Measurements from ENCODE around the gene JARID2. TPM values are rescaled to one million over a fixed set of nuclear protein-coding genes. Genes with fewer than 3 reads are reported as not detected.

JARID2 gene
- total RNA-seq, 2 experiments from 2014 or later: 33.0 to 33.2 TPM

DNA sequence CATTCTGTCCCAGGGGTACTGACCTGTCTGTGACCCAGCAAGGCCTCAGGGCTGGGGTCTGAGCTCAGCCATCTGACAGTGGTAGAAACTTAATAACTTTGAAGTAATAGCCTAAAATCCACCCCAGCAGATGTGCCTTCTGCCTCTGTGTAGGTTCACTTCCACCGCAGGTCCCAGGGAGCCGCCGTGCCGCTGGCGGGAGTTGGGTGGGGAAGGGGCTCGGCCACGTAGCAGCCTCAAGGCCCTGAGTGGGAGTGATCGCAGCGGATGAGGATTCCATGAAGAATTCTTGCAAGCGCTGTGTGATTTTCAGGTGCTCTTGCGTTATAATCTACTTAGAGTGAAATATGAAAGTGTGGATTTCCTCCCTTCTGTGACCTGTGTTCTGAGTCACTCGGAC, 253.3 kb downstream of the JARID2 start:
- H3K4me3 Mint-ChIP-seq: no peak overlapping the region
- ChIA-PET CTCF (no interaction called here), POLR2A (no interaction called here)
- peaks cover 27% of the 10 kb centered on the region for H3K36me3 Mint-ChIP-seq (ENCODE audit: low read depth)
- H3K4me1 Mint-ChIP-seq (ENCODE audit: low read depth): no peaks in the 10 kb centered on the region
- H3K27ac Mint-ChIP-seq: no peak overlapping the region
- no peaks in the 10 kb centered on the region for H3K9me3 Mint-ChIP-seq (ENCODE audit: insufficient read depth)
- no peaks in the 10 kb centered on the region for H3K27me3 Mint-ChIP-seq (ENCODE audit: low read depth)
- ATAC-seq: no peak
- DNase-seq: no peak

- H3K4me1 Mint-ChIP-seq (ENCODE audit: low read depth): no peaks in the 10 kb centered on the region
- H3K27ac Mint-ChIP-seq: no peak overlapping the region
- ChIA-PET POLR2A (no interaction called here), CTCF (no interaction called here)
- no peak overlapping the region for H3K4me3 Mint-ChIP-seq
- DNase-seq (no peak), ATAC-seq (no peak)
- H3K27me3 Mint-ChIP-seq (ENCODE audit: low read depth): no peaks in the 10 kb centered on the region
- peaks cover 29% of the 10 kb centered on the region for H3K36me3 Mint-ChIP-seq (ENCODE audit: low read depth)
- H3K9me3 Mint-ChIP-seq (ENCODE audit: insufficient read depth): no peaks in the 10 kb centered on the region
These were observed 253.7 kb downstream of the JARID2 start for GRCh38 chr6:15499591-15499990.

DNA sequence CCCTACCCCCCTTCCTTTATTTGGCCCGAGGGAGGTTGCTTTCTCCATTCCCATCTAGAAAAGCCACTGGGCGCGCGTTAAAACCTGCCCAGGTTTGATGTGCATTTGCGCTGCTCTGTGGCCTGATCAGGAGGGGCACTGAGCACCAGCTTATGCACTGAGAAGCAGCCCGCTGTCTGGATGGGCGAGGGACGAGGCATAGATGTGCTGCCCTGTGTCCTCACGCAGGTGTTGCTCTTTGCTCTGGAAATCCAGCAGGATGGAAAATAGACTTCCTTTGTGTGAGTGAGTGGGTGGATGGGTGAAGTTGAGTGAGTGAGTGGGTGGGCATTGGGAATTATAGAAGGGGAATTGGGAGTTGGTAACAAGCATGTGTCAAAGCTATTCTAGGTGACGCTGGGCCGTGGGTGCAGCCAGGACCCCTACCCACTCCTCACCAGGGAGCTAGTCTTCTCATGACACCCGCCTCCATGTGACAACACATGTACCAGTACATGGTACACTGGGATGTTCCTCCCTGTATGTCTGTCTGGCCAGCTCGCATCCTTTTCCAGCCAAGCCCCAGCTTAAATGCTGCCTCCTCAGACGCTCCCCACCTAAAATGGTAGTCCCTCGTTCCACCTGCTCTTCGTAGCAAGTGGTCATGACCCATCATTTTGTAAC, 254.3 kb downstream of the JARID2 start:
- Mint-ChIP-seq H3K27ac (no peak overlapping the region), H3K4me3 (no peak overlapping the region), H3K4me1 (ENCODE audit: low read depth) (no peaks in the 10 kb centered on the region), H3K27me3 (ENCODE audit: low read depth) (no peaks in the 10 kb centered on the region), H3K9me3 (ENCODE audit: insufficient read depth) (no peaks in the 10 kb centered on the region), H3K36me3 (ENCODE audit: low read depth) (peaks cover 33% of the 10 kb centered on the region)
- ChIA-PET CTCF (no interaction called here), POLR2A (no interaction called here)
- no peak for DNase-seq
- no peak for ATAC-seq

DNA sequence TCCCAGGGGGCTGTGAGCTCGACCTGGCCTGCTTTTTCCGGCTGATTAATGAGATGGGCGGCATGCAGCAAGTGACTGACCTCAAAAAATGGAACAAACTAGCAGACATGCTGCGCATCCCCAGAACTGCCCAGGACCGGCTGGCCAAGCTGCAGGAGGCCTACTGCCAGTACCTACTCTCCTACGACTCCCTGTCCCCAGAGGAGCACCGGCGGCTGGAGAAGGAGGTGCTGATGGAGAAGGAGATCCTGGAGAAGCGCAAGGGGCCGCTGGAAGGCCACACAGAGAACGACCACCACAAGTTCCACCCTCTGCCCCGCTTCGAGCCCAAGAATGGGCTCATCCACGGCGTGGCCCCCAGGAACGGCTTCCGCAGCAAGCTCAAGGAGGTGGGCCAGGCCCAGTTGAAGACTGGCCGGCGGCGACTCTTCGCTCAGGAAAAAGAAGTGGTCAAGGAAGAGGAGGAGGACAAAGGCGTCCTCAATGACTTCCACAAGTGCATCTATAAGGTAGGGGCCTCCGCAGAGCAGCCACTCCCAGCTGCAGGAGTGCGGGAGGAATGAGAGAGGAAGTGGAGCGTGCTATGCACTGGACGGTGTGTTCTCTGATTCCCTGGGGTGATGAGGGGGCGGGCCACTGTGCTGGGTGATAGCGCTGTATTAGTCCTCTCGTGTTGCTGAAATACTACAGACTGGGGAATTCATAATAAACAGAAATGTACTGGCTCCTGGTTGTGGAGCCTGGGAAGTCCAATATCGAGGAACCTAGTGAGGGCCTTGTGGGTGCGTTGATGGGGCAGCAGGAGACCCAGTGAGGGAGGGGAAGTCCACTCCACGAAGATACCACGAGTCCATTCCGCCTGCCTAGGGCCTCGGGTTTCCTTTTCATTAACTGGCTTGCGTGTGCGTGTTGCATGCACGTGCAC, 255.3 kb downstream of the JARID2 start:
- no peaks in the 10 kb centered on the region for H3K27me3 Mint-ChIP-seq (ENCODE audit: low read depth)
- ChIA-PET POLR2A (interaction anchor here (0.6 kb wide), 1 partner anchor 66 kb away, joined by 4 read pairs; no protein-coding TSS in a partner anchor), CTCF (no interaction called here)
- no peak overlapping the region for H3K4me3 Mint-ChIP-seq
- no peak overlapping the region for H3K27ac Mint-ChIP-seq
- DNase-seq (no peak), ATAC-seq (no peak)
- H3K9me3 Mint-ChIP-seq (ENCODE audit: insufficient read depth): no peaks in the 10 kb centered on the region
- H3K4me1 Mint-ChIP-seq (ENCODE audit: low read depth): no peaks in the 10 kb centered on the region
- peaks cover 30% of the 10 kb centered on the region for H3K36me3 Mint-ChIP-seq (ENCODE audit: low read depth)

- ATAC-seq: no peak
- Mint-ChIP-seq H3K4me3 (no peak overlapping the region), H3K9me3 (ENCODE audit: insufficient read depth) (no peaks in the 10 kb centered on the region), H3K4me1 (ENCODE audit: low read depth) (no peaks in the 10 kb centered on the region), H3K27me3 (ENCODE audit: low read depth) (no peaks in the 10 kb centered on the region), H3K36me3 (ENCODE audit: low read depth) (peaks cover 34% of the 10 kb centered on the region), H3K27ac (peak overlapping the region; percentile 20)
- POLR2A ChIA-PET: interaction anchor here (0.6 kb wide), 1 partner anchor 67 kb away, joined by 4 read pairs; no protein-coding TSS in a partner anchor
- no peak for DNase-seq
- CTCF ChIA-PET: no interaction called here
These were observed 256.1 kb downstream of the JARID2 start for GRCh38 chr6:15501826-15502445.

GRCh38 chr6:15502446-15503345, 256.8 kb downstream of the JARID2 start:
- Mint-ChIP-seq H3K27ac (no peak overlapping the region), H3K36me3 (ENCODE audit: low read depth) (peaks cover 36% of the 10 kb centered on the region), H3K4me1 (ENCODE audit: low read depth) (no peaks in the 10 kb centered on the region), H3K27me3 (ENCODE audit: low read depth) (no peaks in the 10 kb centered on the region), H3K4me3 (no peak overlapping the region), H3K9me3 (ENCODE audit: insufficient read depth) (no peaks in the 10 kb centered on the region)
- ChIA-PET POLR2A (no interaction called here), CTCF (no interaction called here)
- no peak for ATAC-seq
- no peak for DNase-seq

DNA sequence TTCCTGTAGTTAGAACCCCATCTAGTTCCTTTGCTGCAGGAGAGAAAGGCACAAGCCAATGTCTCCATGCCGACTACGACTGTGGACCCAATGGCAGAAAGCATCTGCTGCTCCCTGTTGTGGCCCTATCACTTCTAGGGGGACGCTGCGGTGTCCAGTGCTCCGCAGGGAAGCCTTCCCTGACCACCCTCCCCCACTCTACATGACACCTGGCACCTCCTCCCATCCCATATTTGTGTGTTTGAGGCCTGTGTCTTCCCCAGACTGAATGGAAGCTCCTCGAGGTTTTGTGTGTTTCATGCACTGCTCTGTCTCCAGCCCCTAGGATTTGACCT, 257.4 kb downstream of the JARID2 start:
- CTCF ChIA-PET: no interaction called here
- H3K9me3 Mint-ChIP-seq (ENCODE audit: insufficient read depth): no peaks in the 10 kb centered on the region
- no peak for DNase-seq
- no peak overlapping the region for H3K4me3 Mint-ChIP-seq
- no peak for ATAC-seq
- peaks cover 38% of the 10 kb centered on the region for H3K36me3 Mint-ChIP-seq (ENCODE audit: low read depth)
- no peaks in the 10 kb centered on the region for H3K4me1 Mint-ChIP-seq (ENCODE audit: low read depth)
- H3K27me3 Mint-ChIP-seq (ENCODE audit: low read depth): no peaks in the 10 kb centered on the region
- H3K27ac Mint-ChIP-seq: peak overlapping the region; percentile 39
- POLR2A ChIA-PET: no interaction called here

- Mint-ChIP-seq H3K4me3 (no peak overlapping the region), H3K9me3 (ENCODE audit: insufficient read depth) (no peaks in the 10 kb centered on the region), H3K27me3 (ENCODE audit: low read depth) (no peaks in the 10 kb centered on the region), H3K27ac (no peak overlapping the region), H3K36me3 (ENCODE audit: low read depth) (peaks cover 43% of the 10 kb centered on the region), H3K4me1 (ENCODE audit: low read depth) (no peaks in the 10 kb centered on the region)
- ChIA-PET CTCF (no interaction called here), POLR2A (no interaction called here)
- DNase-seq (no peak), ATAC-seq (no peak)
These were observed 258.2 kb downstream of the JARID2 start for GRCh38 chr6:15504040-15504495.

DNA sequence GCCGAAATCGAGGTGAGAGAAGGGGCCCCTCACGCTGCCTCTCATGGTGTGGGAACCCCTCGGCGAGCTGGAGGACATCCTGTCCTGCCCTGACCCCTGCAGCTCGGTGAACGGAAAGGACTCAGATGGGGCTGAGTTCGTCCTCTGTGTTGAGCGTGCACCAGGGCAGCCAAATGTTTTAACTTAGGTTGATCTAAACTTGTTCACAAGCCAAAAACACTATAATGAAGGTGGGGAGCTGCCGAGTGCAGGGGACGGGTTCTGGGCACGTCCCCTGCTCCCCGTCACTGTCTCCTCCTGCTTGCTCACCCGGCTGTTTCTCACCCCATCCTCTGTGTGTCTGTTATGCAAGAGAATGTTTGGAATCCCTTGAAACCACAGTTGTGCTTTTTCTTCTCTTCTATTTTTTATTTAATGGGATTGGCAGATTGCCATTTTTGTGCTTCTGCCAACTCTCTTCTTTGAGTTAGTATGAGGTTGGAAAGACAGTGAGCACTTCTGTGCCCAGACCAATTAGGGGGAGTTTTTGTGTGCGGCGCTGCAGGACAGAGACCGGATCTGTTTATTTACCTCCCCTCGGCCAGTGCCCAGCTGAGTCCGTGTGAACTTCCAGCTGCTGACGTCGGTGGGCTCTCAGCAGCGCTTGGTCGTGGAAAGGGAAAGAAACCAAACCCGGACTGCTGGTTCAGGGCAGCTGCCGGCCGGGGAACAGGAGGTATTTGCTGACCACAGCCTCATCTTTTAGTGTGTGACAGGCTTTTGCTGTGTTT, 258.9 kb downstream of the JARID2 start:
- no peak overlapping the region for H3K4me3 Mint-ChIP-seq
- POLR2A ChIA-PET: no interaction called here
- H3K36me3 Mint-ChIP-seq (ENCODE audit: low read depth): peaks cover 42% of the 10 kb centered on the region
- no peaks in the 10 kb centered on the region for H3K9me3 Mint-ChIP-seq (ENCODE audit: insufficient read depth)
- CTCF ChIA-PET: no interaction called here
- ATAC-seq: no peak
- H3K27ac Mint-ChIP-seq: peak overlapping the region; percentile 13
- H3K27me3 Mint-ChIP-seq (ENCODE audit: low read depth): no peaks in the 10 kb centered on the region
- H3K4me1 Mint-ChIP-seq (ENCODE audit: low read depth): no peaks in the 10 kb centered on the region
- DNase-seq: no peak

DNA sequence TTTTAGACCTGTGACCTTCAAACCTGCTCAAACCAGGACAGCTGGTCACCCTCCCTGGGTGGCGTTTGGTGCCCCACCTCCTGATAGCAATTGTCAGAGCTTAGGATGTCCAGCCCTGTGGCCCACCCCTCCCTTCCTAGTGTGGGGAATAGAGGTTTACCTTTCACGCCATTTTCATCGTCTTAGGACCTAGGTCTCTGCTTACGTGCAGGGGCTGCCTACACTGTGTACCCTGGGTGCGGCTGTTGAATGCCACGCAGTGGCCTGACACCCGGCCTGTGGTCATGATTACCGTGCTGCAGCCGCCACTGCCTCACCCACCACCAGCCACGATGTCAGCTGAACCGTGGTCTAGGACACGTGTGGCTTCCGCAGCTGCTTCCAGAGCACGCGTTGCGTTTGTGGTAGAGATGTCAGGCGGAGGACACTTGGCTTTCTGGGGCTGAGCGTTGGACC, 259.6 kb downstream of the JARID2 start:
- CTCF ChIA-PET: no interaction called here
- no peak overlapping the region for H3K27ac Mint-ChIP-seq
- H3K36me3 Mint-ChIP-seq (ENCODE audit: low read depth): peaks cover 41% of the 10 kb centered on the region
- ATAC-seq (no peak), DNase-seq (no peak)
- no peaks in the 10 kb centered on the region for H3K27me3 Mint-ChIP-seq (ENCODE audit: low read depth)
- no peak overlapping the region for H3K4me3 Mint-ChIP-seq
- H3K9me3 Mint-ChIP-seq (ENCODE audit: insufficient read depth): no peaks in the 10 kb centered on the region
- no peaks in the 10 kb centered on the region for H3K4me1 Mint-ChIP-seq (ENCODE audit: low read depth)
- POLR2A ChIA-PET: no interaction called here

DNA sequence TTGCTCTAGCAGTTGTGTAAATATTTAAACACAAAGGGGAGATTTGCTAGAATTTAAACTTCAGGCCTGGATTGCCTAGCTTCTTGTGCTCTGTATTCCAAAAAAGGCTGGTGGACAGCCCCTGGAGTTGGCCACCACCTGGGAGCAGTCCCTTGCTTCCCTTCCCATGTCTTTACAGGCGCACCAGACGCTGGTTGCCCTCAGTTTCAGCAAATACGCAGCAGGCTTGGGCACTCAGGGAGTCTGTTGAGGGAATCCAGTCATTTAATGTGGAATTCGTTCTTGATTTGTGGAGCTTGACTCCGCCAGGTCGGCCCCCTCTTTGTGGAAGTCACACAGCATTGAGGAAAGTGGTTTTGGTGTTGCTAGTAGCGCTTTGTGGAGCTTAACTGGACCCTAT, 260.2 kb downstream of the JARID2 start:
- Mint-ChIP-seq H3K4me1 (ENCODE audit: low read depth) (no peaks in the 10 kb centered on the region), H3K27ac (no peak overlapping the region), H3K9me3 (ENCODE audit: insufficient read depth) (no peaks in the 10 kb centered on the region), H3K27me3 (ENCODE audit: low read depth) (no peaks in the 10 kb centered on the region), H3K36me3 (ENCODE audit: low read depth) (peaks cover 45% of the 10 kb centered on the region), H3K4me3 (no peak overlapping the region)
- DNase-seq (no peak), ATAC-seq (no peak)
- CTCF ChIA-PET: no interaction called here
- POLR2A ChIA-PET: interaction anchor here (0.6 kb wide), 1 partner anchor 73 kb away, joined by 3 read pairs; no protein-coding TSS in a partner anchor
